RWPE1 (cell line): ENCODE measurements around the gene VEZF1.
"Not testable (repeated sequence)": the region's sequence is repeated elsewhere in the genome, so short reads cannot be mapped to it uniquely, and the experiment has no call there.

Experiments used
- CTCF ChIA-PET: fragments of 350-600 bp; sonication (Branson Sonifier 250); formaldehyde crosslinking; extraction: SDS; loops from one replicate; lab custom pipeline; 2021; lab: Yijun Ruan, JAX
- POLR2A ChIA-PET: fragments of 400-600 bp; formaldehyde crosslinking; extraction: SDS; loops from one replicate; lab custom pipeline; 2020; ENCODE audit warnings: antibody characterized with exemption; ENCODE audit not compliant: low non-redundant PET; lab: Yijun Ruan, JAX
- DNase-seq: peaks from one replicate; pipeline ENCODE4 v3.0.0; 2012; ENCODE audit warnings: low spot score
- H3K27ac ChIP-seq: fragments of 450-650 bp; 2 replicates; pipeline ENCODE4 v1.5.1; 2017
- CTCF ChIP-seq: fragments of 450-650 bp; conservative IDR thresholded peaks from 2 replicates; pipeline ENCODE4 v1.5.1; 2017; ENCODE audit warnings: low read depth, mild to moderate bottlenecking

Gene VEZF1

DNA sequence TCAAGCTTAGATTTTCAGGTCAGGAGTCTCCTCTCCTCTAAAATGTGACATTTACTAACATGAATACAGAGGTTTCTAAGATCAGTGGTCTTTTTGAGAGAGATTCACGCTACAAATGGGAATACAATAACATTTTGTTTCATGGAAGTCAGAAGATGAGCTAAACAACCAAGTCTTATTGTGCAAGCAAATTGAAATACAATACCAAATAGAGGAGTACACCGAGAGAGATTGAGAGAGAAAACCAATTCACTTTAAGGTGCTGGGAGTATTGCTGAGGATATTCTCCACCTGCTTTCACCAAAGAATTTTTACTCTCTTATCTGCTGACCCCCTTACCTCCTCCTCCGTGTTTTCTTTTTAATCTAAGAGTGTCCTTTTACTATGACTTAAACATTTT is 11.5 kb downstream of the VEZF1 start:
- H3K27ac ChIP-seq = no peak overlapping the region
- no peak for DNase-seq
- no peak for TF ChIP-seq CTCF
- ChIA-PET POLR2A (no interaction called here), CTCF (no interaction called here)

DNA sequence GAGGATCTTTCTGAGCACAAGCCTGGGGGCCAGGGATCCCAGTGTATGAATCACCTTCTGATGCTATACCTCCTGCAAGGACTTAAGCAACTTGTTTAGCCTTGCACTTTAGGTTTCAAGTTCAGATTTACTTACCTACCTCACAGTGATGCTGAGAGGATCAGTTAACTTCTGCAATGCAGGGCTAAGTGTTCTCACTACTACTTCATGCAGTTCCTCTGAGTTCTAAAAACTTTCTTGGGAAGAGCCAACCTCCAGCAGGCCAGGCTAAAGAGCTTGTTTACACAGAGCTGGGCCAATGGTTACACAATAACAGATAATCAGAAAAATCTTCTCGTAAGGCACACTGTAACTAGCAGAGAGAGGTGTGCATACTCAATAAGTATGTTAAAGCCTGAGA is 13.0 kb downstream of the VEZF1 start:
- POLR2A ChIA-PET = no interaction called here
- CTCF ChIA-PET = interaction anchor here (0.7 to 0.8 kb wide), 2 partner anchors 99 to 592 kb away, joined by 3 read pairs; no protein-coding TSS in a partner anchor
- H3K27ac ChIP-seq = no peak overlapping the region
- no peak for DNase-seq
- TF ChIP-seq CTCF = no peak

GRCh38 chr17:57974053-57974824 is 13.8 kb downstream of the VEZF1 start:
- POLR2A ChIA-PET, CTCF ChIA-PET, H3K27ac ChIP-seq, DNase-seq: not testable (repeated sequence)

GRCh38 chr17:57972151-57972550 is 15.9 kb downstream of the VEZF1 start:
- TF ChIP-seq CTCF = no peak
- no peak for DNase-seq
- CTCF ChIA-PET = interaction anchor here (0.5 to 0.8 kb wide), 2 partner anchors 521 to 761 kb away, joined by 3 to 4 read pairs; no protein-coding TSS in a partner anchor
- no peak overlapping the region for H3K27ac ChIP-seq
- POLR2A ChIA-PET = no interaction called here

- H3K27ac ChIP-seq = no peak overlapping the region
- POLR2A ChIA-PET = no interaction called here
- CTCF ChIA-PET = interaction anchor here (0.8 kb wide), 1 partner anchor 761 kb away, joined by 4 read pairs; no protein-coding TSS in a partner anchor
- no peak for TF ChIP-seq CTCF
- DNase-seq = no peak
Measured at GRCh38 chr17:57971572-57971971, 16.5 kb downstream of the VEZF1 start.

DNA sequence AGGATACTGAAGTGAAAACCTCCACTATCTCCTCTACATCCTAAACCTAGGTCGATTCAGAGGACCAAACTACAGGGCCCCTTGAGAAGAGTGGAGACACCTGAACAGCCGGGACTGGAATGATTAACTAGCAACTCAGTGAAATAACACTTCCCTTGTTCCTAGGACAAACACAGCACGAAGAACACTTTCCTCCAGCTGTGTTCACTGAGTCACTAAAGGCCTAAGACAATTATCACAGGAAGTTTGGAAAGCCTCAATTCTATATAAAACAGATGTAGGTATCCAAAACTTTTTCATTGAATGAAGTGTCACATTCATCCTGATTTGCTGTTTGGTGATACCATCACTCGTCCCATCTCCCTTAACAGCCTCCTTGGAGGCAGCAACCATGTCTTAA is 17.3 kb downstream of the VEZF1 start:
- ChIA-PET POLR2A (no interaction called here), CTCF (no interaction called here)
- H3K27ac ChIP-seq = no peak overlapping the region
- no peak for TF ChIP-seq CTCF
- no peak for DNase-seq

- CTCF ChIA-PET = no interaction called here
- POLR2A ChIA-PET = no interaction called here
- TF ChIP-seq CTCF = no peak
- no peak for DNase-seq
- no peak overlapping the region for H3K27ac ChIP-seq
Measured at GRCh38 chr17:57968456-57968855, 19.6 kb downstream of the VEZF1 start.
